ENCODE measurements around the gene LENEP.

Gene LENEP, protein sequence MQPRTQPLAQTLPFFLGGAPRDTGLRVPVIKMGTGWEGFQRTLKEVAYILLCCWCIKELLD

DNA sequence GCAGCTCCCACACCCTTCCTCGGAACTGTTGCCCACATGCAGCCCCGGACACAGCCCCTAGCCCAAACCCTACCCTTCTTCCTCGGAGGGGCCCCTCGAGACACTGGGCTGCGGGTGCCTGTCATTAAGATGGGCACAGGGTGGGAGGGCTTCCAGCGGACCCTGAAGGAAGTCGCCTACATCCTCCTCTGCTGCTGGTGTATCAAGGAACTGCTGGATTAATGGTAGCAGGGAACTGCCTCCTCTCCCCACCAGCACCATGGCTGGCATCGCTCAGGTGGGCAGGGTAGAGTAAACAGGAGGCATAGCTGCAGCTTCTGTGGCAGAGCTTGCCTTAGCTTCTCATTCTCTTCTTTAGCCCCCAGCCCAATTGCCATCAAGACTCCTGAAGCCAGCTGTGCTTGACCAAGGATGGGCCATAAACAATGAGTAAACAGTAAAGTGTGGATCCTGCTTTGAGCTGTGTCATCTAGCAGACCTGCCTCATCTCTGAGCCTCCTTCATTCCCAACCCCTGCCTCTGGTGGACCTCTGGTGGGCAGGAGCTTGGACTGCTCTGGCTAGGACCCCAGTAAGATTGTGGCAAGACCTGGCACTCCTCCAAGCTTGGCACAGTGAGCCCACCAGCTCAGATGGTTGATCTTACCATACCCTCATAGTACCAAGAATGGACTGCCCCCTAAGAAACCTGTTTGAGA lies at the start of gene LENEP:
Gene LENEP, plus strand, starts transcription at position 15 of the 697 bp plus-strand sequence. Its CDS starts 22 bp downstream, at position 37.
- H3K4me3 ChIP-seq (ENCODE audit: low read length) = no peak within 1 kb of the TSS
- no peak for TF ChIP-seq ZNF274 (IDR thresholded peaks at IDR 0.05; ENCODE audit: low read depth, low read length)

DNA sequence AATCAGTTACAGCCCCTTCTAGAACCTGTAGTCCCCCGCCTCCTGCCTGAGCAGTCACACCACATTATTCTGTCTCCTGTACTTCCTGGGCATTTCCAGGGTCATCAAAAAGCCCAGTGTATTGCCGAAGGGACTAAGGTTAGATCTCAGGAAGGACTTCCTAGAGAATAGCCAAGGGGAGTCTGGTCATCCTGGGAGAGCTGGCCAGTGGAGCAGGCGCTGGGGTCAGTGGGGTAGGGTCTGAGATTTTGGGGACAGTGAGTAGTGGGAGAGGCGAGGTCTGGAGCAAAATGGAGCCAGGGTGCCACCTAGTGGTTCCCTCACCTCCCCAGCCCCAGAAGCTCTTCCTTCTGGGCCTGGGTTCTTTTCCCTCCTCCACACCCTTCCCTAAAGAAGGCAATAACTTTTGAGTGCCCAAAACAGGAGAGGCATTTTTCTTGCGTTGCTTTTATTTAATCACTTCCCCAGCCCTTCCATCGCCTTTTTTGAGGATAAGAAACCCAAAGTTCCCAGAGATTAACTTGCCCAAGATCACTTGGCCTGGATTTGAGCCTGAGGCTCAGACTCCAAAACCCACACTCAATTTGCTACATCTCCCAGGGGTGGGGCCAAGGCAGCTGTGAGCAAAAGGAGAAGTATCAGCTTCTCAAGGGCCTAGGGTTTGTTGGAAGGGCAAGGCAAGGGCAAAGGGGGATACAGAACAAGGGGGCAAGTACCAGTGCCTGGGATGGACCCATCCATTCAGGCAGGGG lies 49.6 kb upstream of the LENEP start:
- H3K4me3 ChIP-seq (ENCODE audit: low read length) = no peak overlapping the region; the same call in 1 of the 2 replicates
- TF ChIP-seq ZNF274 (IDR thresholded peaks at IDR 0.05; ENCODE audit: low read depth, low read length) = no peak

DNA sequence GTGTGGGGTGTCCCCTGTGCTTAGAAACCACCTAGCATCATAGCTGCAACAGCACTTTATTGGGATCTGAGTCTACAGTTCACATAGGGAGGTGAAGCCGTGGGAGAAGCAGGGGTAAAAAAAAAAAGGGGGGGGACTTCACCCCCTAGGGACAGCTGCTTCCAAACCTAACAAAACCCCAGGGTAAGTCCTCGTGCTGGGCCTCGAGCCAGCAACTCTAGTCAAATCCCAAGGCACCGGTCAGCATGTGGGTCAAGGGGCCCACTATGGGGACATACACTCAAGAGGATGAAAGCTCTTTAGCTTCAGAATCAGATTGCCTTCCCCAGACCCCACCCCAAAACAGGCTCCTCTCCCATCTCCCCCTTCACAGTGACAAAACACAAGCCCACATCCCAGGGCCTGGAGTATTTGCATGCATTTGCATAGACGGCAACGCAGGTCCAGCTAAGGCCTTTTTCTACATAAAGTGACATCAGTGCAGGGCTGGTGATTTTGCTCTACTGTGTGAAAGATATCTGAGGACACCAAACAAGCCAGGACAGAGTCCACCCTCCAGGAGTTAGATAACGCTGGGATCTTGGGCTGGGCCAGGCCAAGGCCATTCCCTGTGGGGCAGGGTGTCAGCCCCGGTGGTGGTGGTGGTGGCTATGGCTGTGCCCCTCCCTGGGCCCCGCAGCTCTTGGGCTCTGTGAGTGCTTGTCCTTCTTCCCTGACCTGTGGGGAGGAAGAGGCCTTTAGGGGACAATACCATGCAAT lies 48.8 kb upstream of the LENEP start:
- TF ChIP-seq ZNF274 (IDR thresholded peaks at IDR 0.05; ENCODE audit: low read depth, low read length) = no peak
- no peak overlapping the region for H3K4me3 ChIP-seq (ENCODE audit: low read length)

DNA sequence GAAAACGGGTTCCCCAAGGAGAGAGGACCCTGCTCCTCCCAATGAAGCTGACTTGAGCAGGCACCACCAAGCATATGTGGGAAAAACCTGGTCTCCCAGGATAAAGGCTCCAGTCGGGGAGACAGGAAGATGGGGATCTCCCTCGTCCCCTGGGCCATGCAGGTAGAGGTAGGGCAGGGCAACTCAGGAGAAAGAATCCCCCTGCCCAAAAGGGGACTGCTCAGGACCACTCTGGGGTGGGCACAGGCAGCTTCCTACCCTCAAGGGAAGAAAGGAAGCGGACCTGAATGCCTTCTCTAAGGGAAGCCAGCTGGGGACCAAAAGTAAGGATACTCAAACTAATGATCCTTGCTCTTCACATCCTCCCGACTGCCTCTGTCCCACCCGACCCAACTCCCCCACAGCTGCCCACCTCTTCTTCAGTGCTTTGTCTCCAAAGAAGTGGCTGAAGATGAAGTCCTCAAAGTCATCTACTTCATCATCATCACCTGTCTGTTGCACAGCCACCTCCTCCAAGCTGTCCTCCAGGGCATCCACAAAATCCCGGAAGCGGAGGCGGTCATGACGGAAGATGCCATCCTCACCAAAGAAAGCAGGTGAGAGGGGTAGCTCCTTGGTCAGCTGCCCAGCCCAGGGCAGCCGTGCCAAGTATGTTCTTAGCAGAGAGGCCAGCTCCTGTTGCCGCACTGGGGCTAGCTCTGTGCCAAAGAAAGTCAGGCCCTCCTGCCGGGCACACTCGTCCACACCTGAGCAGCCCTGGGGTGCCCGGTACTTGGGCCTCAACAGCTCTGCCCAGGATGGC lies 48.0 kb upstream of the LENEP start:
- no peak for TF ChIP-seq ZNF274 (IDR thresholded peaks at IDR 0.05; ENCODE audit: low read depth, low read length)
- no peak overlapping the region for H3K4me3 ChIP-seq (ENCODE audit: low read length)

DNA sequence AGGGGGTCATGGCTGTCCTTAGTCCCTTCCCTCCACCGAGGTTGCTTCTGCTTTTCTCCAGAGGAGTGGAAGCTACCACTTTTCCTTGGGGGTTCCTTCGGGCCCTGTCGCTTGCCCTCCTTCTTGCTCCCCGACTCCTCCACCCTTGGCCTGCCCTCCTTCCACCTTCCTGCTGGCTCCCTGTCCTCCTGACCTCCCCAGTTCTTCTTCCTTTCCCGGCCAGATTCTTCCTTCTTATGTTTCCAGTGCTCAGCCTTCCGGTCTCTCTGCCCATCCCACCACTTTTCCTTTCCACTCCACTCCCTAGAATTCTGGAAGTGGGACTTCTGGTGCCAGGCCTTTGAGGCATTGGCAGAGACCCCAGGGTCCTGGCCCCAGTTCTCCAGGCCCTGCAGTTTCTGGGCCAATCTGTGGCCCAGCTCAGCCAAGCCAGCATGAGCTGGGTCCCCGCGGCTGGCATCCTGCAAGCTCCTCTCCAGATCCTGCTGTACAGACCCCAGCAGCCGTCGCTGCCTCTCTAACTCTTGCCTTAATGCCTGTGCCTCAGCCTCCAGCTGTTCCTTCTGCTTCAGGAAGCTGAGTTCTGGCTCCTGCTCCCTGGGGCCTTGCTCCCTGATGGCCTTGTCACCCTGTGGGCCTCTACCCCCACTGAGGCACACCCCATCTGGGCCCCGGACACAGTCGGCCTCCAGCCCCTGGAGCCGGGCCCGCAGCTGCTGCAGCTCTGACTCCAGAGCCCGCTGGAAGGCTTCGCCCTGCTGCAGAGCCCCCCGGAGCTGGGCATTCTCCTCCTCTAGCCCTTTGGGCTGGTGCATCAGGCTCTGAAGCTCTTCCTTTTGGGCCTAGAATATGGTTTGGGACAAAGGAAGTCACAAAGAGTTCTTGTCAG lies 47.2 kb upstream of the LENEP start:
- no peak overlapping the region for H3K4me3 ChIP-seq (ENCODE audit: low read length)
- no peak for TF ChIP-seq ZNF274 (IDR thresholded peaks at IDR 0.05; ENCODE audit: low read depth, low read length)

DNA sequence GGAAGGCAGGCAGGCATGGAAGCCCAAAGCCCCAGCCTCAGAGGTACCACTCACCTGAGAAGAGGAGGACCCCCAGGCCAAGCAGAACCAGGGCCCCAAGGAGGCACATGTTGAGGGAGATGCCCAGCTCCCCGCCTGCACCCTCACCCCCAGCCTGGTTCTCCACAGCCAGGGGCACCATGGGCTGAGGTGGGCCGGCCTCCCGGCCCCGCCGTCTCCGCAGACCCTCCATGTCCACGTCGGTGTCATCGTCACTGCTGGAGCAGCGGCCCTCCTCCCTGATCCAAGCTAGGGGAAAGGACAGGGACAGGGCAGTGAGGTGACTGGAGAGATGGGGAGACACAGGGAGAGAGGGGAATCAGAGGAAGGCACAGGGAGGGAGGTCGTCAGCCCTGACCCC lies 45.3 kb upstream of the LENEP start:
- H3K4me3 ChIP-seq (ENCODE audit: low read length) = no peak overlapping the region
- TF ChIP-seq ZNF274 (IDR thresholded peaks at IDR 0.05; ENCODE audit: low read depth, low read length) = no peak

DNA sequence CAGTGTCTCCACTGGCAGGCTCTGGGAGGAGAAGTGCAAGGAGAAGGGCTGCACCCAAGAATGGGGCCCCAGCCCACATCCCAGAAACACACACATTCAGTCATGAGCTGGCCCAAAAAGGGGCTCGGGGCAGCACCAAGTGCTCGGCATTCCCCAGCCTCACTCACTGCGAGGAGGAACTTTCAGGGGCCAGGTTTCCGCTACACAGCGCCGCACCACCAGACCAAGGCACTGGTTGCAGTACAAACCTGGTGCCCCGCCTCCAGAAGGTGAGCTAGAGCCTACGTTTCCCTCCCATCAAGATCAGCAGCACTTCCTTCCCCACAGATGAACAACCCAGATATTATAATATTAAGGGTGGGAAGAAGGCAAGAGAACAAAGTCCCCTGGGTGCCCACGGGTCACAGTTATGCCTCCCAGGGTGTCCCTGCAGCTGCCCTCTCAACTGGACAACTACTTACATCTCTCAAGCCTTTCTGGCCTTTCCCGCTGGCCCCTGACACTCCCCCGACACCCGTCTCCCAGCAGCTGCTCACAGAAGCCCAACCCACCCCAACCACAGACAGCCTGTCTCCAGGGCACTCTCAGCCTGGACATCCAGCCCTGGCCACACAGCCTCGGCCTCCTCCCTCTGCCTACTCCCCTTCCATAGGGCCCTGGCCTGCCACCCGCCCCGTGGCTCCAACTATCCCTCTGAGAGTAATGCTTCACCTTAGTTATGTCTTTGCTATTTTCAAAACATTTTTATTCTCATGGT lies 41.3 kb upstream of the LENEP start:
- H3K4me3 ChIP-seq (ENCODE audit: low read length) = peak overlapping the region; percentile 5; the same call in 1 of the 2 replicates
- TF ChIP-seq ZNF274 (IDR thresholded peaks at IDR 0.05; ENCODE audit: low read depth, low read length) = no peak

DNA sequence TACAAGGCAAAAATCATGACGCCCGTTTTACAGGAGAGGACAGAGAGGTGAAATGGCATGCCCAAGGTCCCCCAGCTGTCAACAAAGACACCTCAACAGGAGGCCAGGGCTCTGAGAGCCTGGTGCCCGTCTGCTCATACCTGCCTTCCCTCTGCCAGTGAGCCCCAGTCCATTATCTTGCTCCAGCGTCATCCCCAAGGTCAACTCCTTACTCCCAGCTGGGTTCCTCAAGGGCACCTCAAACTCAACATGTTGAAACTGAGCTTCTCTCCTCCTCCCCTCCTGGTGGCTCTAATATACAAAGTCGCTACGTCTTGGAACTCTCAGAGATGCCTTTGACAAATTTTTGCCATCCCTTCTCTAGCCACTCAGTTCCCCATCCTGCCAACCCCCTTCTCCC lies 40.7 kb upstream of the LENEP start:
- TF ChIP-seq ZNF274 (IDR thresholded peaks at IDR 0.05; ENCODE audit: low read depth, low read length) = no peak
- no peak overlapping the region for H3K4me3 ChIP-seq (ENCODE audit: low read length)

DNA sequence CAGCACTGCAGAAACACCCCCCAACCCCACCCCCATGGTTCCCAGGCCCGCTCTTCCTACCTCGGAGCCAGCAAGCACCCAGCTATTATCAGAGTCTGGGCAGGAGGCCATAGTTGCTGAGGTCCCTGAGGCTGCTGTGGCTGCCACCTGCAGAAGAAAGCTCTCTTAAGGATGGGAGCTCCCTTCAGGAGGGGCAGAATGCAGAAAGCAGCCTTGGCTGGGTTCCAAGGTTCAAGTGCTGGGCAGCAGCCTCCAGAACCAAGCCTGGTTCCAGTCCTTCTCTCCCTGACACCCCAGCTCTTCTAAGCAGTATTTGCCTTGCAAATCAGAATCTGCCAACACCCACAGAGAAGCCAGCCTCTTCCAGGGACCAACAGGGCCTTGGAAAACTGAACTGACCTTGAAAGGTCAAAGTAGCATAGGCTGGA lies 39.8 kb upstream of the LENEP start:
- no peak overlapping the region for H3K4me3 ChIP-seq (ENCODE audit: low read length)
- no peak for TF ChIP-seq ZNF274 (IDR thresholded peaks at IDR 0.05; ENCODE audit: low read depth, low read length)

DNA sequence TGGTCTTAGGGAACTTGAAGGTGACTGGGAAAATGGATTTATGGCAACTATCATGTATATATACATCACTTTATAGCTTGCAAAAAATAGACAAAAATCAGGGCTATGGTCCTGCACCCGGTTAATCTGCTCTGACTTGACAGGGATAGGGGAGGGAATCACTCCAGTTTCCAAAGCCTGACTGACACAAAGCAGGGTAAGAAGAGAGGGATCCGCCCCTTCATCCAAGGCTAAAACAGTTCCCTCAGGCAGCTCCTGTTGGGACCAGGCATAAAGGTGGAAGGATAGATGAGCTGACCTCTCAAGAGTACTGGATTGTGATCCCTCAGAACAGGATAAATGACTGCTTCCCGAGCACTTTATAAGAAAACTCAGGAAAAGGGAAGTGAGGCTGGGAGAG lies 38.8 kb upstream of the LENEP start:
- no peak for TF ChIP-seq ZNF274 (IDR thresholded peaks at IDR 0.05; ENCODE audit: low read depth, low read length)
- peak overlapping the region; percentile 89; the same call in 1 of the 2 replicates for H3K4me3 ChIP-seq (ENCODE audit: low read length)

DNA sequence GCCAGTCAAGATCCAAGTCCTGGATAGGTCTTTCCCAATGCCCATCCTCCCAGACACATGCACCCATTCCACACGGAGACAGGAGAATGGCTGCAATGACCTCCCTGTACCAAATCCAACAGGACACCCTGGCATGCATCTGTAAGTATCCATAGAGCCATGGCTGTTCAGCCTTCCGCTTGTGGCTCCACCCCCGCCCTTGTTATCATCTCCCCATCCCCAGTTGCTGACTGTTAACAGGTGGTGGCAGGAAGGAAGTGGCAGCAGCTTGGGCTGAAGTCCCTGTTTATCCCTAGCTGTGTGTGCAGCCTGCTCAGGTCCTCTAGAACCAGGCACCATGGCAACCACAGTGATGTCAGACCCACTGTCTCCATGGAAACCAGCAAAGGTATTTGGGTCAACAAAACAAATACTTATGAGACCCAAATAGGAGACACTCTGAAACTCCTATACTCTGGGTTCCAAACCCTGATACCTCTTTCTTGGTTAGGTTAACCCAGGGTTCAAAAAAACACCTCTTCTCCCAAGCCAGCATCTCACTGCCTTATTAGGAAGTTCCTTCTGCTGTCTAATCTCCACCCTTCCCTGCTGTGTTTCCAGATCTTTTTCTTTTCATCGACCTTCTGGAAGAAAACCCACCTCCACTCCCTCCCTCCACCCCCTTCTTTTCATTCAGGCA lies 38.2 kb upstream of the LENEP start:
- peak overlapping the region; percentile 89 for H3K4me3 ChIP-seq (ENCODE audit: low read length)
- no peak for TF ChIP-seq ZNF274 (IDR thresholded peaks at IDR 0.05; ENCODE audit: low read depth, low read length)

Measured in GM08714 (cell line).